AG09319 (cell line): ENCODE measurements around the gene AGAP1.

Experiments
- DNase-seq: peaks from one replicate; pipeline ENCODE4 v3.0.0-alpha.2; 2010; ENCODE audit warnings: low read depth; ENCODE audit errors: extremely low read depth
- CTCF ChIP-seq: IDR thresholded peaks from 2 replicates; pipeline ENCODE4 v1.5.1; 2011; ENCODE audit warnings: low read depth, mild to moderate bottlenecking, inconsistent platforms, low read length, moderate library complexity

AGAP1 gene

GRCh38 chr2:236015171-236015570 is 521.3 kb downstream of the AGAP1 start:
- no peak for TF ChIP-seq CTCF
- no peak for DNase-seq

DNA sequence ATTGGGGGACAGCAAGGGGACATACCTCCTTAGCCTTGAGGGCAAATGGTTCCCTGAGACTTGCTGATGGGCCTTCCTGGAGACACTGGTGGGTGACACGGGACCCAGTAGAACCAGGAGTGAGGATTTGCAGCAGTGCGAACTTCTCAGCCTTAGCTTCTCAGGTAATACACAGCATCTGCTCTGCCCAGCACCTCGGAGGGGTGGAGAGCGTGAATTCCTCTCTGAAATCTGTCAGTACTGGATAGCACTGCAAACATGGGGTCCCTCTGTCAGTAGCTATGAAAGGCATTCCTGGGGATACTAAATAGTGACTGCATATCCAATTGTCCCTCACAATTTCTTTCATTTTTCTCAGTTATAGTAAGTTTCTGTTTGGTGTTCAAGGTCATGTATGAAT is 522.7 kb downstream of the AGAP1 start:
- TF ChIP-seq CTCF: no peak
- no peak for DNase-seq

GRCh38 chr2:236017446-236017845 is 523.6 kb downstream of the AGAP1 start:
- no peak for TF ChIP-seq CTCF
- DNase-seq: no peak

DNA sequence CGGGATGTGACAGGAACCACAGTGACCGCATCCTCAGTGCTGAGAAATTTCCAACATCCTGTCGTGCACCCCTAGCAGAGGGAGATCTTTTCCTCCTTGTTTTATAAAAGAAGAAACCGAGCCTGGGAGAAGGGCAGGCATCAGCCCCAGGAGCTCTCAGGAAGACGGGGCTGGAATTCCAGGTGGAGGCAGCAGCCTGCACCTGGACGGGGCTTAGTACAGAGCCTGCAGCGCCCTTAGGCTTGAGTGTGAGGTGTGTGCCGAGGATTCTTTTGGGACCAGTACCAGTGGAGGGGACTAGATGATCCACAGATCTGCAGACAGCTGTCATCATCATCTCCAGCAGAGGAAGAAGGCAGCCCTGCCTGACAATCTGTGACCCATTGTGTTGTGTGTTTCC is 525.6 kb downstream of the AGAP1 start:
- no peak for DNase-seq
- no peak for TF ChIP-seq CTCF

- TF ChIP-seq CTCF: no peak
Observed at GRCh38 chr2:236021499-236022057, 527.7 kb downstream of the AGAP1 start.

GRCh38 chr2:236022128-236022527 is 528.3 kb downstream of the AGAP1 start:
- TF ChIP-seq CTCF: no peak

More at GRCh38 chr2:236021499-236022057, 527.7 kb downstream of the AGAP1 start:
- DNase-seq: peak; percentile 18

GRCh38 chr2:236025892-236026291 is 532.0 kb downstream of the AGAP1 start:
- no peak for TF ChIP-seq CTCF
- no peak for DNase-seq

More at GRCh38 chr2:236022128-236022527, 528.3 kb downstream of the AGAP1 start:
- DNase-seq: no peak
